GM12878 (cell line): ENCODE measurements around the gene ADAMTS17. TPM values are rescaled to one million over a fixed set of nuclear protein-coding genes. Genes with fewer than 3 reads are reported as not detected.

Experiments used
- ATAC-seq: fragments of 200-7000 bp; cut with Tn5 transposase; 3 replicates; pipeline ENCODE4 v1.9.1; 2020; ENCODE audit warnings: mild to moderate bottlenecking, moderate library complexity
- BruUV-seq: library from RNA; stranded (reverse); fragments of 400-500 nt; replicated peaks from 2 replicates; lab custom pipeline; 2021; lab: Mats Ljungman, UMichigan
- CTCF ChIA-PET: fragments of 300-600 bp; sonication (Branson Sonifier 250); formaldehyde crosslinking; extraction: SDS; loops from one replicate; lab custom pipeline; 2021; ENCODE audit warnings: inconsistent platforms; lab: Yijun Ruan, JAX
- POLR2A ChIA-PET: fragments of 350-600 bp; formaldehyde crosslinking; extraction: SDS; loops from one replicate; lab custom pipeline; 2021; ENCODE audit warnings: inconsistent platforms; lab: Charles Lee
- RAD21 ChIA-PET: fragments of 300-600 bp; sonication (Branson Sonifier 250); formaldehyde crosslinking; loops from one replicate; lab custom pipeline; 2023; ENCODE audit warnings: antibody characterized with exemption; ENCODE audit not compliant: unreplicated experiment; lab: Charles Lee
- SMC1A ChIA-PET: fragments of 300-600 bp; sonication (Branson Sonifier 250); formaldehyde crosslinking; loops from one replicate; lab custom pipeline; 2023; ENCODE audit not compliant: unreplicated experiment, uncharacterized antibody; lab: Charles Lee
- DNase-seq: peaks from one replicate; pipeline ENCODE4 v3.0.0-alpha.2; 2011; ENCODE audit warnings: low read depth, low spot score
- FAIRE-seq: peaks from 3 replicates; lab custom pipeline; 2011; peaks lifted over from hg19 to GRCh38; lab: Jason Lieb, UNC
- H2AFZ ChIP-seq: 2 replicates; pipeline ENCODE4 v1.6.0; 2011; ENCODE audit warnings: low read depth, low read length, control low read depth; ENCODE audit not compliant: control insufficient read depth
- H3K27ac ChIP-seq: 2 replicates; pipeline ENCODE4 v1.5.1; 2011; ENCODE audit warnings: control low read depth; ENCODE audit not compliant: control insufficient read depth, insufficient read depth
- H3K27me3 ChIP-seq, 2 experiments: replicated peaks in 1 of 2; 2 replicates each; pipeline versions ENCODE4 v1.6.0 to v1.6.1; 2011; ENCODE audit warnings: low read length in 1 of 2; ENCODE audit not compliant: control insufficient read depth in 2 of 2, insufficient read depth in 2 of 2
- H3K36me3 ChIP-seq, 2 experiments: 2 replicates each; pipeline ENCODE4 v1.5.1; 2011; ENCODE audit warnings: low read length in 1 of 2; ENCODE audit not compliant: control insufficient read depth in 2 of 2, insufficient read depth in 2 of 2
- H3K4me1 ChIP-seq: 2 replicates; pipeline ENCODE4 v1.6.1; 2011; ENCODE audit warnings: mild to moderate bottlenecking, low read length, moderate library complexity, mixed read lengths; ENCODE audit not compliant: control insufficient read depth, insufficient read depth
- H3K4me2 ChIP-seq: 2 replicates; pipeline ENCODE4 v1.6.0; 2011; ENCODE audit warnings: control low read depth; ENCODE audit not compliant: control insufficient read depth, insufficient read depth
- H3K4me3 ChIP-seq: fragments of 200-600 bp; sonication (generic); 2 replicates; pipeline ENCODE4 v1.5.1; 2016
- H3K79me2 ChIP-seq: 2 replicates; pipeline ENCODE4 v1.6.0; 2011; ENCODE audit warnings: low read length; ENCODE audit not compliant: control insufficient read depth, insufficient read depth
- H3K9ac ChIP-seq: 2 replicates; pipeline ENCODE4 v1.8.0; 2011; ENCODE audit warnings: low read length, control low read depth, mixed read lengths; ENCODE audit not compliant: control insufficient read depth, insufficient read depth
- H3K9me3 ChIP-seq: replicated peaks from 3 replicates; pipeline ENCODE4 v1.5.1; 2011; ENCODE audit warnings: mild to moderate bottlenecking, low read length; ENCODE audit not compliant: control insufficient read depth, insufficient read depth
- H4K20me1 ChIP-seq: 2 replicates; pipeline ENCODE4 v1.6.0; 2011; ENCODE audit not compliant: control insufficient read depth, insufficient read depth
- CBX5 ChIP-seq: sonication (generic); IDR thresholded peaks from 2 replicates; pipeline ENCODE4 v1.6.1; 2016; ENCODE audit warnings: low read depth, moderate library complexity, mild to moderate bottlenecking, inconsistent platforms
- CHD2 ChIP-seq: IDR thresholded peaks from 2 replicates; pipeline ENCODE4 v1.6.1; 2011; ENCODE audit warnings: low read depth, low read length, improper control_type of control experiment, borderline replicate concordance
- E2F4 ChIP-seq: IDR thresholded peaks from 2 replicates; pipeline ENCODE4 v1.6.1; 2012; ENCODE audit warnings: low read depth, low read length, improper control_type of control experiment
- ESRRA ChIP-seq: IDR thresholded peaks from 2 replicates; pipeline ENCODE4 v1.6.1; 2012; ENCODE audit warnings: mild to moderate bottlenecking, low read length, improper control_type of control experiment
- JUNB ChIP-seq: IDR thresholded peaks from 2 replicates; pipeline ENCODE4 v1.6.1; 2016; ENCODE audit warnings: antibody characterized with exemption, mild to moderate bottlenecking
- MTA2 ChIP-seq: fragments of 450-650 bp; IDR thresholded peaks from 2 replicates; pipeline ENCODE4 v1.6.1; 2016; ENCODE audit warnings: low read depth, mild to moderate bottlenecking, moderate library complexity
- SMC3 ChIP-seq: IDR thresholded peaks from 2 replicates; pipeline ENCODE4 v1.6.1; 2011; ENCODE audit warnings: low read length, improper control_type of control experiment, borderline replicate concordance
- SUZ12 ChIP-seq: fragments of 200-600 bp; sonication (generic); IDR thresholded peaks from one replicate; pipeline ENCODE4 v1.6.1; 2018; ENCODE audit warnings: antibody characterized with exemption, mild to moderate bottlenecking; ENCODE audit not compliant: unreplicated experiment
- TBL1XR1 ChIP-seq: IDR thresholded peaks from 2 replicates; pipeline ENCODE4 v1.6.1; 2012; ENCODE audit warnings: low read depth, low read length, improper control_type of control experiment
- TCF7 ChIP-seq: IDR thresholded peaks from 2 replicates; pipeline ENCODE4 v1.6.1; 2014; ENCODE audit warnings: antibody characterized with exemption, borderline replicate concordance
- ZBED1 ChIP-seq: IDR thresholded peaks from 2 replicates; pipeline ENCODE4 v1.6.1; 2016; ENCODE audit warnings: borderline replicate concordance
- ZBTB11 ChIP-seq: fragments of 450-650 bp; formaldehyde crosslinking; IDR thresholded peaks from 2 replicates; pipeline ENCODE4 v1.5.0; 2022; ENCODE audit warnings: mild to moderate bottlenecking, missing genetic modification characterization
- WGBS: methylation state at CpG from one replicate; pipeline ENCODE4 v1.1.6; 2016; ENCODE audit warnings: low lambda C conversion rate; ENCODE audit not compliant: insufficient replicate concordance, insufficient coverage; ENCODE audit errors: missing lambda C conversion rate; 5-methylcytosine and 5-hydroxymethylcytosine counted together
- in situ Hi-C: fragments of 300-500 bp; cut with MboI; formaldehyde crosslinking; loops from 9 replicates; pipeline ENCODE4 v1.14.3; 2018; ENCODE audit warnings: mixed read lengths
- intact Hi-C: fragments of 100-400 bp; cut with micrococcal nuclease; formaldehyde crosslinking; loops from one replicate; pipeline ENCODE4 v1.14.2; 2022; ENCODE audit not compliant: unreplicated experiment
- polyA plus RNA-seq, 11 experiments: library from polyadenylated mRNA; depleted of rRNA in 4 of 11; unstranded in 6 of 11; stranded (reverse) in 5 of 11; fragments of >200 nt; fragmentation: Nextera tagmentation in 4 of 11; fragmentation: Illumina TruSeq in 1 of 11; extraction: Ambion mirVana in 4 of 11; extraction: Trizol in 1 of 11; gene quantifications; 1 replicate in 1 of 11; 2 replicates in 10 of 11; pipeline versions ENCODE4 v1.2.1 to v1.2.3, GENCODE V29; 2011 to 2016; ENCODE audit warnings: inconsistent platforms in 2 of 11, missing spikeins in 2 of 11, low read depth in 1 of 11
- total RNA-seq, 4 experiments: library from RNA; depleted of rRNA in 3 of 4; stranded (reverse); fragments of >200 nt in 3 of 4; fragmentation: Illumina TruSeq in 1 of 4; extraction: Trizol in 1 of 4; gene quantifications; 2 replicates each; pipeline versions ENCODE4 v1.2.1 to v1.2.3, GENCODE V29; 2013 to 2021

Gene ADAMTS17
- total and polyA plus RNA-seq, 10 of the 15 experiments (the other 5 are each of a cell fraction or from before 2014, with no cell fraction given): 0.04 to 0.50 (median 0.10) TPM; not detected in 4

DNA sequence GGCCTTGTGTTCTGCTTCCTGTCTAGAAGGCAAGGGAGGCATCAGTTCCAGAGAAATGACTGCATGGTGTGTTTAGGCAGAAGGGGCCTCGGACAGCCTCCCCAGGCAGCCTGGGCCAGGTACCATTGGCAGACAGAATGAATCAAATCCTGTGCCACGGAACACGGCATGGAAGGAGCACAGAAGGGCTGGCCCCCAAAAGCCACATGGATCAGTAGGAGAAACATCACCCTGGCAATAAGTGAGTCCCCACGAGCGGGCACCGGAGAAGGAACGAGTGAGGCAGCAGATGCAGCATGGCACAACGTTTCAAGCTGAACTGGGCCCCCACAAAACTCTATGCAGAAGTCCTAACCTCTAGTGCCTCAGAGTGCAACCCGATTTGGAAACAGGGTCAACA, 223.2 kb downstream of the ADAMTS17 start:
- H3K36me3 ChIP-seq: no peaks in the 10 kb centered on the region
- intact Hi-C loops: no loop called here
- in situ Hi-C loops: no loop called here
- H3K27me3 ChIP-seq: no peaks in the 10 kb centered on the region; a peak in 1 of 4 replicates
- no peaks in the 10 kb centered on the region; the same call in 2 of the 3 replicates for H3K9me3 ChIP-seq
- no peaks in the 10 kb centered on the region for H3K79me2 ChIP-seq
- no peaks in the 10 kb centered on the region for H3K4me1 ChIP-seq
- ChIA-PET SMC1A (no interaction called here), CTCF (no interaction called here), RAD21 (no interaction called here), POLR2A (no interaction called here)
- 18% methylated on average over 9 of the region's 9 CpGs for WGBS
- no peak overlapping the region for H3K4me3 ChIP-seq
- no peak overlapping the region for H3K27ac ChIP-seq
- H4K20me1 ChIP-seq: no peaks in the 10 kb centered on the region
- ATAC-seq: no peak
- no peak overlapping the region for H2AFZ ChIP-seq
- no TSS peak for BruUV-seq
- H3K9ac ChIP-seq: no peak overlapping the region
- DNase-seq: no peak
- no peak for FAIRE-seq
- TF ChIP-seq CHD2: no peak
- H3K4me2 ChIP-seq: no peak overlapping the region

- ATAC-seq (no peak), DNase-seq (no peak), FAIRE-seq (no peak)
- Histone ChIP-seq H3K9ac (no peak overlapping the region), H3K4me3 (no peak overlapping the region), H3K4me2 (no peak overlapping the region), H3K36me3 (no peaks in the 10 kb centered on the region), H3K79me2 (no peaks in the 10 kb centered on the region), H3K27ac (no peak overlapping the region), H3K4me1 (no peaks in the 10 kb centered on the region), H2AFZ (no peak overlapping the region), H3K27me3 (no peaks in the 10 kb centered on the region; a peak in 1 of 4 replicates), H3K9me3 (no peaks in the 10 kb centered on the region; the same call in 2 of the 3 replicates), H4K20me1 (no peaks in the 10 kb centered on the region)
- intact Hi-C loops (no loop called here), in situ Hi-C loops (no loop called here)
- CTCF ChIA-PET: no interaction called here
- no TSS peak for BruUV-seq
- POLR2A ChIA-PET: no interaction called here
- 42% methylated on average over 17 of the region's 17 CpGs for WGBS
- SMC1A ChIA-PET: interaction anchor here (1.5 kb wide), 1 partner anchor 10 kb away, joined by 3 read pairs; no protein-coding TSS in a partner anchor
- RAD21 ChIA-PET: no interaction called here
- TF ChIP-seq TBL1XR1 (no peak), E2F4 (no peak), SMC3 (no peak), TCF7 (no peak), MTA2 (no peak), JUNB (no peak), ZBED1 (no peak), CBX5 (no peak), SUZ12 (no peak), ZBTB11 (CRISPR knock-in tag) (no peak), ESRRA (no peak)
Observed at GRCh38 chr15:100116416-100117190, 225.2 kb downstream of the ADAMTS17 start.
